GM18526 (cell line): ENCODE measurements around the gene EFCAB7.

Experiments
- POLR2A ChIP-seq: IDR thresholded peaks from 3 replicates; pipeline ENCODE4 v1.6.1; 2011; ENCODE audit not compliant: insufficient read length; ENCODE audit errors: extremely low read depth

EFCAB7 gene

DNA sequence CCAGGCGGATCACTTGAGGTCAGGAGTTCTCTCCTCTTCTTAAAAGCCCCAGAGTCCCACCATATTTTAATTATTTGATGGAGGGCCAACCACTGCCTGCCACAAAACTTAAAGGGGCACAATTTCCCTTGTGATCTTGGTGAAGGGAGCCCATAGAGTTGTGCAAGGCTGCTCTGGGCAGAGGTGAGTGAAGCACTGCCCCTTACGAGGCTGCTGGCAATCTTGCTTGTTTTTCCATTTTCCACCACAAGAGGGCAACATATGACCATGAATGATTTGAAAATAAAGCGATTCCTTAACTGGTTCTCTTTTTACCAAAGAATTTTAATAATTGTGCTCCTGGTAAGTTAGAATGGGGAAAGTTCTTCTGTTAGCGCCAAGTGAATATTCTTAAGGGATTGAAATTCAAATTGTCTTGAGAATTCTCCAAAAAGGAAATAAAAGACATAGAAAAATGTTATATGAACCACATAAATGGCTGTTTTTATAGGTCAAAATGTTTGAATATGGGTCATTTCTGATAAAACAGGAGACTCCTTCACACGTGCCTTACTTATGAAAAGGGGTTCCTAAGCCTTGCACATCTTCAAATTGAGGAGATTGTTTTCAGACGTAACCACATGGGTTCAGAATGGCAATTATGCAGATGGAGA is 92.6 kb downstream of the EFCAB7 start:
- no peak for TF ChIP-seq POLR2A

DNA sequence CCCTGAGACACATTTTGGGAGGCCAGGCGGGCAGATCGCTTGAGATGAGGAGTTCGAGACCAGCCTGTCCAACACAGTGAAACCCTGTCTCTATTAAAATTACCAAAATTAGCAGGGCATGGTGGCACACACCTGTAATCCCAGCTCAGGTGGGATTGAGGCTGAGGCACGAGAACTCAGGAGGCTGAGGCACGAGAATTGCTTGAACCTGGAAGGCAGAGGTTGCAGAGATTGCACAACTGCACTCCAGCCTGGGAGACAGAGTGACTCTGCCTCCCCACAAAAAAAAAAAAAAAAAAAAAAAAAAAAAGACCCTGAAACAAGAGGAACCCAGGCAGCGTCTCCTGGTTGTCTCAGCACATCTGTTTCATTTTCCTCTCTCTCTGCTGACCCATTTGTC is 94.1 kb downstream of the EFCAB7 start:
- TF ChIP-seq POLR2A, result no peak

DNA sequence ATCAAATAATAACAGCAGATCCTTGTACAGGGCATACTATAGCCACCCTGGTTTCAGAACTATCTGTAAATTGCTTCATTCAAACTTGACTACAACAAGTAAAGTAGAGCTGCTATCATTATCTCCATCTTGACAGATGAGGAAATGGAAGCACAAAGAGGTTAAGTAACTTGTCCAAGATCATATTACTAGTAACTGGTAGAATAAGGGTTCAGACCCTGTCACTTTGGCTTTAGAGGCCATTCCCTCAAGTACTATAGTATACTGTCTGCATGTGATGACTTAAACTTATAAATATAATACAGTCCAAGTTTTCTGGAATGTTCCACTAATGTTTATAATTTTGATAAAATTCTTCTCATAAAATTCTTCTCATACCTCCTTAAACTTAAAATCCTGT is 94.7 kb downstream of the EFCAB7 start:
- TF ChIP-seq POLR2A, result no peak

DNA sequence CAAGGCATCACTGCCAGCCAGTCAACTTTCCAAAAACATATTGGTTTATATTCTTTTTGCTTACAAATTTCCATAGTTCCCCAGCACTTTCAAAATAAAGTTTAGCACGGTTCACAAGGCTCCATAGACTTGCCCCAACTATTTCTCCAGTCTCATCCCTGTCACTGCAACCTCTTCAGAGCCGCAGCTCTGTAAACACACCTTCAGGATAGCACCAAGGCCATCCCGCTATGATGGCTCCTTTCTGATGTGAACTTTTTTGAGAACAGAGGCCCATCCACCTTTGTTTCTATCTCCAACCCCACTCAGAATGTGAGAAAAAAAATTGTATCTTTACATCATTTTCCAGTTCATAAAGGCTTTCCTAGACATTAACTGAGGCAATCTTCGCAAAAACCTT is 96.2 kb downstream of the EFCAB7 start:
- no peak for TF ChIP-seq POLR2A

DNA sequence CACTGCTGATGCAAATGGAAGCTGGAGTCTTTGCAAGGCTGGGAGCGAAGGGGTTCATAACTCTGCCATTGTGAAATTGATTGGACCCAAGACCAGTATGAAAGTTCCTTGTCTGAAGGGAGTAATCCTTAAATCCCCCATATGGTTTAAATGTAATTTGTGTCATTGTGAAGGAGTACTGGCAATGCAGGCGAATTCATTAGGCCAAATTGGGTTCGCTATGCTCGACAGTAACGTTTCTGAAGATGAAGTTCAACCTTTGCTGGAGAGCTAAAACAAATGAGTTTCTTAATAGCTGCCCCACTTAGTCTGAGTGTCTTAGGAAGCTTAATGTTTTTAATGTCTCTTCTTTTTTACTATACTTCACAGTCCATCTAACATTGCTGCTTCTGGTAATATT is 97.3 kb downstream of the EFCAB7 start:
- TF ChIP-seq POLR2A, result no peak

DNA sequence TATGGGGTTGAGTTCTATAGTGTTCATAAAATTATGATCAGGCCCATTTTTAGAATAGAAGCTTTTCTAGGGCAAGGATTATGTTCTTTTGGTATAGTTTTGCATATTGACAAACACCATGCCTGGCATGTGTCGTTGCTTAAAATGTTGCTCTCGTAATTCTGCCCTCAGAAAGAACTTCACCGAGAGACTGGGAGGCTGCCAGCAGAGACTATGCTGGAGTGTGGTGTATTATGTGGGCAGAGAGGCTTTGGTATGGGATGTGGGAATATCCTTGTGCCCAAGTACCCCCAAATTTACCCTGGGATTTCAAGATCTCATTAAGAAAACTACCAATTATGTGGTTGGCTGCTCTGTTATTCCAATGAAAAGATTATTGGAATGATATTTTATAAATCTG is 97.8 kb downstream of the EFCAB7 start:
- no peak for TF ChIP-seq POLR2A

DNA sequence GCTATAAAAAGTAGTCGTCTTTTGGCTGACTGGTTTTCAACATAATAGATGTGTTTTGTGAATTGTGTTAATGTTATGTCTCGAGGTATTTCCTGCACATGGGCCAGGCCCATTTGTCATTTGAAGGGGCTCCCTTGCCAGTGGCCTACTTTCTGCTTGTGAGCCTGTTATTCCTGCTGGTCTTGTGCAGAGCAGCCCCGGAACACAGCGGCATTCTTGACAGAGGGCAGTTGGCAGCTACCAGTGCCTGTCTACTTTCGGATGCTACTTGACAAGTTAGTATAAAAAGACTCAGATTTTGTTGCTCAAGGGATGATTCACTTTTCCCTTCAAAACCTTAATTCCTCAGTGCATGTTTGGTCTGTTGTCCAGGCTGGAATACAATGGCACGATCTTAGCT is 98.4 kb downstream of the EFCAB7 start:
- no peak for TF ChIP-seq POLR2A
